Measurements from ENCODE around the gene DNAJB6.

DNAJB6 gene

GRCh38 chr7:157409149-157409752 is 72.4 kb downstream of the DNAJB6 start:
- H3K4me3 ChIP-seq (ENCODE audit: control insufficient read depth, low read depth, low read length): no peak overlapping the region

GRCh38 chr7:157409753-157410727 is 73.2 kb downstream of the DNAJB6 start:
- TF ChIP-seq CTCF (conservative IDR thresholded peaks at IDR 0.05; ENCODE audit: control insufficient read depth, insufficient read depth, low read depth, low read length): no peak
- no peak overlapping the region for H3K4me3 ChIP-seq (ENCODE audit: control insufficient read depth, low read depth, low read length)
- DNase-seq (ENCODE audit: low read depth): no peak

More at GRCh38 chr7:157409149-157409752, 72.4 kb downstream of the DNAJB6 start:
- TF ChIP-seq CTCF (conservative IDR thresholded peaks at IDR 0.05; ENCODE audit: control insufficient read depth, insufficient read depth, low read depth, low read length): no peak
- DNase-seq (ENCODE audit: low read depth): no peak

- no peak overlapping the region for H3K4me3 ChIP-seq (ENCODE audit: control insufficient read depth, low read depth, low read length)
- no peak for TF ChIP-seq CTCF (conservative IDR thresholded peaks at IDR 0.05; ENCODE audit: control insufficient read depth, insufficient read depth, low read depth, low read length)
- no peak for DNase-seq (ENCODE audit: low read depth)
These were observed 74.2 kb downstream of the DNAJB6 start for GRCh38 chr7:157410831-157411556.

GRCh38 chr7:157411580-157411979 is 74.8 kb downstream of the DNAJB6 start:
- no peak for DNase-seq (ENCODE audit: low read depth)
- no peak for TF ChIP-seq CTCF (conservative IDR thresholded peaks at IDR 0.05; ENCODE audit: control insufficient read depth, insufficient read depth, low read depth, low read length)
- H3K4me3 ChIP-seq (ENCODE audit: control insufficient read depth, low read depth, low read length): no peak overlapping the region

GRCh38 chr7:157412021-157412443 is 75.2 kb downstream of the DNAJB6 start:
- DNase-seq (ENCODE audit: low read depth): peak; percentile 95
- no peak for TF ChIP-seq CTCF (conservative IDR thresholded peaks at IDR 0.05; ENCODE audit: control insufficient read depth, insufficient read depth, low read depth, low read length)
- no peak overlapping the region for H3K4me3 ChIP-seq (ENCODE audit: control insufficient read depth, low read depth, low read length)

GRCh38 chr7:157412491-157413180 is 75.8 kb downstream of the DNAJB6 start:
- DNase-seq (ENCODE audit: low read depth): no peak
- H3K4me3 ChIP-seq (ENCODE audit: control insufficient read depth, low read depth, low read length): no peak overlapping the region
- no peak for TF ChIP-seq CTCF (conservative IDR thresholded peaks at IDR 0.05; ENCODE audit: control insufficient read depth, insufficient read depth, low read depth, low read length)
